Muscle layer of colon (tissue), 2 donors: ENCODE results near the gene CAPN5.

Experiments
- H3K27ac ChIP-seq: one replicate; pipeline ENCODE4 v1.7.0; 2013; ENCODE audit warnings: low read depth, mild to moderate bottlenecking, low read length, moderate library complexity
- H3K27me3 ChIP-seq, 2 donors: one replicate each; pipeline ENCODE4 v1.7.0; 2013; ENCODE audit warnings: low read length in 2 of 2, mild to moderate bottlenecking in 2 of 2; ENCODE audit not compliant: insufficient read depth in 2 of 2, control insufficient read depth in 1 of 2
- H3K36me3 ChIP-seq: one replicate; pipeline ENCODE4 v1.7.0; 2013; ENCODE audit warnings: mild to moderate bottlenecking, low read length; ENCODE audit not compliant: insufficient read depth
- H3K4me1 ChIP-seq: one replicate; pipeline ENCODE4 v1.7.0; 2013; ENCODE audit warnings: mild to moderate bottlenecking, low read length; ENCODE audit not compliant: insufficient read depth
- H3K4me3 ChIP-seq, 2 donors: one replicate each; pipeline ENCODE4 v1.7.0; 2013; ENCODE audit warnings: low read length in 2 of 2, low read depth in 1 of 2, mild to moderate bottlenecking in 1 of 2, moderate library complexity in 1 of 2
- H3K9ac ChIP-seq: one replicate; pipeline ENCODE4 v1.7.0; 2013; ENCODE audit warnings: low read length
- H3K9me3 ChIP-seq: one replicate; pipeline ENCODE4 v1.7.0; 2013; ENCODE audit warnings: mild to moderate bottlenecking, low read length
- donor health status: abdominal sarcoma.
- donor health status: Adenocarcinoma of cecum.

CAPN5 gene

GRCh38 chr11:77117492-77117891 is 50.7 kb downstream of the CAPN5 start:
- no peaks in the 10 kb centered on the region for H3K27me3 ChIP-seq
- H3K9me3 ChIP-seq, result no peaks in the 10 kb centered on the region
- no peak overlapping the region for H3K27ac ChIP-seq
- no peak overlapping the region for H3K9ac ChIP-seq
- no peak overlapping the region for H3K4me3 ChIP-seq
- no peaks in the 10 kb centered on the region for H3K4me1 ChIP-seq
- H3K36me3 ChIP-seq, result peaks cover 17% of the 10 kb centered on the region

- H3K27me3 ChIP-seq, result no peaks in the 10 kb centered on the region
- no peaks in the 10 kb centered on the region for H3K4me1 ChIP-seq
- H3K9me3 ChIP-seq, result no peaks in the 10 kb centered on the region
- H3K4me3 ChIP-seq, result no peak overlapping the region
- H3K9ac ChIP-seq, result no peak overlapping the region
- no peak overlapping the region for H3K27ac ChIP-seq
- peaks cover 17% of the 10 kb centered on the region for H3K36me3 ChIP-seq
These were observed 51.3 kb downstream of the CAPN5 start for GRCh38 chr11:77118086-77118485.

DNA sequence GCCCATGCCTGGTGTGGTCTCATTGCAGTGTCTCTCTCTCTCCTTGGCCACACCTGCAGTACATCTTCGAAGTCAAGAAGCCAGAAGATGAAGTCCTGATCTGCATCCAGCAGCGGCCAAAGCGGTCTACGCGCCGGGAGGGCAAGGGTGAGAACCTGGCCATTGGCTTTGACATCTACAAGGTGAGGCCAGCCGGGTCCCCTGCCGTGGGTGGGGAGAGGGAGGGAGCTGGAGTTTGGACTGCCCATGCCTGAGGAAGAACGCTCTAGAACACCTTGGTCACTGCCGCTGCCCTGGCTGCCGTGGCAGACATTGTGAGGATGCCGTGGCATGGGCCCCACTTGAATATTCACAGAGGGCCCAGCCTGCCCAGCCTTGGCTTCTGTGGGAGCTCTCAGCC is 52.2 kb downstream of the CAPN5 start:
- Histone ChIP-seq H3K9me3 (no peaks in the 10 kb centered on the region), H3K4me3 (no peak overlapping the region), H3K27ac (no peak overlapping the region), H3K36me3 (peaks cover 19% of the 10 kb centered on the region), H3K27me3 (no peaks in the 10 kb centered on the region), H3K9ac (no peak overlapping the region), H3K4me1 (no peaks in the 10 kb centered on the region)

- Histone ChIP-seq H3K4me3 (no peak overlapping the region), H3K9me3 (no peaks in the 10 kb centered on the region), H3K27me3 (no peaks in the 10 kb centered on the region), H3K27ac (no peak overlapping the region), H3K4me1 (no peaks in the 10 kb centered on the region), H3K36me3 (peaks cover 16% of the 10 kb centered on the region), H3K9ac (no peak overlapping the region)
These were observed 52.8 kb downstream of the CAPN5 start for GRCh38 chr11:77119531-77119936.

DNA sequence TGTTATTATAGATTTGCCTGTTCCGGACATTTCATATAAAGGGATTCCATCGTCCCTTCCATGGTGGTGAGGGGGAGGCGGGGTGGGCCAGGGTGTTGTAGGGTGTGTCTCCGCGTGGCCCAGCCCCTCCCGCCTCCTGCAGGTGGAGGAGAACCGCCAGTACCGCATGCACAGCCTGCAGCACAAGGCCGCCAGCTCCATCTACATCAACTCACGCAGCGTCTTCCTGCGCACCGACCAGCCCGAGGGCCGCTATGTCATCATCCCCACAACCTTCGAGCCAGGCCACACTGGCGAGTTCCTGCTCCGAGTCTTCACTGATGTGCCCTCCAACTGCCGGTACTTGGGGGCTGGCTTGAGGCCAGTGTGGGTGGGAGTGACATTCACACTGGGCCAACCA is 53.8 kb downstream of the CAPN5 start:
- H3K36me3 ChIP-seq, result peaks cover 15% of the 10 kb centered on the region
- H3K27ac ChIP-seq, result no peak overlapping the region
- no peaks in the 10 kb centered on the region for H3K27me3 ChIP-seq
- H3K4me1 ChIP-seq, result no peaks in the 10 kb centered on the region
- H3K4me3 ChIP-seq, result no peak overlapping the region
- no peaks in the 10 kb centered on the region for H3K9me3 ChIP-seq
- H3K9ac ChIP-seq, result no peak overlapping the region

- Histone ChIP-seq H3K9me3 (no peaks in the 10 kb centered on the region), H3K4me3 (no peak overlapping the region), H3K27me3 (no peaks in the 10 kb centered on the region), H3K27ac (no peak overlapping the region), H3K9ac (no peak overlapping the region), H3K4me1 (no peaks in the 10 kb centered on the region), H3K36me3 (peaks cover 15% of the 10 kb centered on the region)
These were observed 54.4 kb downstream of the CAPN5 start for GRCh38 chr11:77121096-77121640.

DNA sequence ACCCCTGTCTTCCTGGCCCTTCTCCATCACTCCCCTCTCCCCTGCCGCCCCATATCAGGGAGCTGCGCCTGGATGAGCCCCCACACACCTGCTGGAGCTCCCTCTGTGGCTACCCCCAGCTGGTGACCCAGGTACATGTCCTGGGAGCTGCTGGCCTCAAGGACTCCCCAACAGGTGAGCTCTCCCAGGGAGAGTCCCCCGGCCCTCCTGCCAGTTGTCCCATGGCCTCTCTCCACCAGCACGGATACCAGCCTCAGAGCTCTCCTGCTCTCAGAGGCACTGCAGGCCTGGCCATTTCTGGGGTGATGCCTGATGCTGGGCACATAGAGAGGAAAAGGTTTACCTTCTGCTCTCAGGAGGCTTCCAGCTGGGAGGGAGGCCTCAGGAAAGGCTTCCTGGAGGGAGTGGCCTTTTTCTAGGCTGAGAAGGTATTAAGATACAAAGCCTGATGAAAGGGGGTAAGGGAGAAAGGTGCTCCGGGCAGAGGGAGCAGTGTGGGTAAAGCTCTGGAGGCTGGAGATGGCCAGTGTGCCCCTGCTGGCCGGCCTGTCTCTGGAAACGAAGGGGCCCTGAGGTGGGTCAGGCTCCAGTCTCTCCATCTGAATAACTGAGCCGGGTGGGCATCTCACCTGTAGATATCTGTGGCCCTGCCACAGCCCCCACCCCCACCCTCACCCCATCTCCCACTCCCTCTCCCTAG is 55.3 kb downstream of the CAPN5 start:
- Histone ChIP-seq H3K4me1 (peaks cover 5% of the 10 kb centered on the region), H3K27ac (no peak overlapping the region), H3K9ac (no peak overlapping the region), H3K36me3 (peaks cover 15% of the 10 kb centered on the region), H3K9me3 (no peaks in the 10 kb centered on the region), H3K4me3 (no peak overlapping the region), H3K27me3 (peaks cover 0 to 3% of the 10 kb centered on the region in 2 donors)

- peaks cover 15% of the 10 kb centered on the region for H3K36me3 ChIP-seq
- no peak overlapping the region for H3K27ac ChIP-seq
- no peak overlapping the region for H3K4me3 ChIP-seq
- no peak overlapping the region for H3K9ac ChIP-seq
- peaks cover 0 to 9% of the 10 kb centered on the region in 2 donors for H3K27me3 ChIP-seq
- H3K4me1 ChIP-seq, result peaks cover 9% of the 10 kb centered on the region
- H3K9me3 ChIP-seq, result no peaks in the 10 kb centered on the region
These were observed 55.9 kb downstream of the CAPN5 start for GRCh38 chr11:77122576-77123212.

DNA sequence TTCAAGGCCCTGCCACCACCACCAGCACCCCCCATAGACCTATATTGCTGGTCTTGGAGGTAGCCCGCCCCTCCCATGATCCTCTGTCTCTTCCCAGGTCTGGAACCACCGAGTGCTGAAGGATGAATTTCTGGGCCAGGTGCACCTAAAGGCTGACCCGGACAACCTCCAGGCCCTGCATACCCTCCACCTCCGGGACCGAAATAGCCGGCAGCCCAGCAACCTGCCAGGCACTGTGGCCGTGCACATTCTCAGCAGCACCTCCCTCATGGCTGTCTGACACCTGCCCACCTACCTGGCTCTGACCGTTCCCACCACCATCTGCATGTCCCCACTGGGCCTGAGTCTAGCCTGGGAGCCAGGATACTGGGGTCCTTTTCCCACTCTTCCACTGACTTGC is 56.8 kb downstream of the CAPN5 start:
- Histone ChIP-seq H3K27me3 (peaks cover 0 to 14% of the 10 kb centered on the region in 2 donors), H3K27ac (no peak overlapping the region), H3K9me3 (no peaks in the 10 kb centered on the region), H3K4me1 (peaks cover 11% of the 10 kb centered on the region), H3K36me3 (peaks cover 15% of the 10 kb centered on the region), H3K4me3 (no peak overlapping the region), H3K9ac (no peak overlapping the region)

DNA sequence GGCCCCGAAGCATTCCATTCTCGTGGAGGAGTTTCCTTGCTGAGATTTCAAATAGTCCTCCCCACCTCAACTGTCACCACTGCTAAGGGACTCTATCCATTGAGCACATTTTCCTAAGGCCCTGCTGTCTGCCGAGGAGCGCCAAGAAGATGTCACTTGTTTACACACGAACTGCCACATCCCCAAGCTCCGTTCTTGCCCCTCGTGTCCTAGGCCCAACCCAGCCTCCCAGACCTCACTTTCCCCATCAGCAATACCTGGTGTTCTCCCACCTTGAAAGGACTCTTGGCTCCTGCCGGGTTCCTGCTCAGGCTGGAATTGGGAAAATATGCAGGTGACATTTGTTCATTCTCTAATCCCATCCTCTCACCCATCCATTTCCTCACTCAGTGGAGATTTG is 57.3 kb downstream of the CAPN5 start:
- no peak overlapping the region for H3K9ac ChIP-seq
- H3K4me3 ChIP-seq, result no peak overlapping the region
- H3K36me3 ChIP-seq, result peaks cover 15% of the 10 kb centered on the region
- no peak overlapping the region for H3K27ac ChIP-seq
- H3K27me3 ChIP-seq, result peaks cover 0 to 14% of the 10 kb centered on the region in 2 donors
- no peaks in the 10 kb centered on the region for H3K9me3 ChIP-seq
- H3K4me1 ChIP-seq, result peaks cover 11% of the 10 kb centered on the region

- H3K9me3 ChIP-seq, result no peaks in the 10 kb centered on the region
- H3K27ac ChIP-seq, result no peak overlapping the region
- H3K4me3 ChIP-seq, result no peak overlapping the region
- H3K9ac ChIP-seq, result no peak overlapping the region
- peaks cover 15% of the 10 kb centered on the region for H3K36me3 ChIP-seq
- peaks cover 11% of the 10 kb centered on the region for H3K4me1 ChIP-seq
- H3K27me3 ChIP-seq, result peaks cover 0 to 14% of the 10 kb centered on the region in 2 donors
These were observed 57.7 kb downstream of the CAPN5 start for GRCh38 chr11:77124488-77124887.
